Small intestine (tissue), 7 donors: ENCODE results near the gene CD2. TPM values are rescaled to one million over a fixed set of nuclear protein-coding genes. Genes with fewer than 3 reads are reported as not detected.

Source experiments
- DNase-seq, 2 donors: peaks; one replicate each; pipeline versions ENCODE4 v3.0.0 to v3.0.0-alpha.2; 2013
- FAIRE-seq: peaks from 2 replicates; lab custom pipeline; 2012; peaks lifted over from hg19 to GRCh38; lab: Jason Lieb, UNC
- H3K27ac ChIP-seq, 3 donors: one replicate each; pipeline ENCODE4 v1.5.1; 2013; ENCODE audit warnings: low read length in 2 of 3, mild to moderate bottlenecking in 2 of 3, control low read depth in 1 of 3, inconsistent platforms in 1 of 3, low read depth in 1 of 3, moderate library complexity in 1 of 3
- H3K27me3 ChIP-seq, 3 donors: one replicate each; pipeline ENCODE4 v1.6.1; 2013; ENCODE audit warnings: low read length in 3 of 3, inconsistent platforms in 1 of 3; ENCODE audit not compliant: control insufficient read depth in 3 of 3, insufficient read depth in 3 of 3
- H3K36me3 ChIP-seq, 3 donors: one replicate each; pipeline ENCODE4 v1.6.1; 2013; ENCODE audit warnings: low read length in 3 of 3, inconsistent platforms in 1 of 3, low read depth in 1 of 3, mild to moderate bottlenecking in 1 of 3, moderate library complexity in 1 of 3; ENCODE audit not compliant: control insufficient read depth in 3 of 3, insufficient read depth in 2 of 3
- H3K4me1 ChIP-seq, 3 donors: one replicate each; pipeline ENCODE4 v1.6.1; 2013; ENCODE audit warnings: low read length in 2 of 3, inconsistent platforms in 1 of 3, low read depth in 1 of 3, mild to moderate bottlenecking in 1 of 3, moderate library complexity in 1 of 3; ENCODE audit not compliant: control insufficient read depth in 3 of 3, insufficient read depth in 2 of 3
- H3K4me3 ChIP-seq, 3 donors: one replicate each; pipeline ENCODE4 v1.5.1; 2013; ENCODE audit warnings: low read length in 3 of 3, control low read depth in 1 of 3, inconsistent platforms in 1 of 3, low read depth in 1 of 3, mild to moderate bottlenecking in 1 of 3, moderate library complexity in 1 of 3
- H3K9me3 ChIP-seq, 2 donors: one replicate each; pipeline ENCODE4 v1.6.1; 2013; ENCODE audit warnings: low read depth in 1 of 2, low read length in 1 of 2; ENCODE audit not compliant: control insufficient read depth in 2 of 2, insufficient read depth in 1 of 2
- WGBS, 3 donors: extraction: QIAGEN DNeasy Blood & Tissue Kit; methylation state at CpG; one replicate each; pipeline ENCODE4 v1.1.7; 2013; 5-methylcytosine and 5-hydroxymethylcytosine counted together
- polyA plus RNA-seq, 4 donors: library from polyadenylated mRNA; stranded (reverse) in 3 of 4; unstranded in 1 of 4; fragments of 200-250 nt in 3 of 4; fragments of 120-200 nt in 1 of 4; gene quantifications; one replicate each; pipeline versions ENCODE4 v1.2.1 to v1.2.3, GENCODE V29; 2013
- donor health status: healthy with polysubstance abuse.
- donor health status: control.
- donor health status: control.
- donor health status: Bipolar disorder and iron deficiency.
- donor health status: healthy.

The CD2 gene
- polyA plus RNA-seq, 4 donors: 2.1 to 14.9 (median 5.1) TPM

DNA sequence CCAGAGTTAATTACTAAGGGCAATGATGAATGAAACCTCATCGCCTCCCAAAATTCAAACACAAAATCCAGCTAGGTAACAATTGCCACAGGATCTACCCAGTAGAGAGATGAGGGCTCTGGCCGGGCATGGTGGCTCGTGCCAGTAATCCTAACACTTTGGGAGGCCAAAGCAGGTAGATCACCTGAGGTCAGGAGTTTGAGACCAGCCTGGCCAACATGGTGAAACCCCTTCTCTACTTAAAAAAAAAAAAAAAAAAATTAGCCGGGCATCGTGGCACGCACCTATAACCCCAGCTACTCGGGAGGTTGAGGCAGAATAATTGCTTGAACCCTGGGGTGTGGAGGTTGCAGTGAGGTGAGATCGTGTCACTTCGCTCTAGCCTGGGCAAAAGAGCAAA, 15.8 kb downstream of the CD2 start:
- no peaks in the 10 kb centered on the region for H3K4me1 ChIP-seq
- H3K9me3 ChIP-seq: peaks cover 0 to 8% of the 10 kb centered on the region in 2 donors
- DNase-seq (no peak), FAIRE-seq (no peak)
- no peaks in the 10 kb centered on the region for H3K27me3 ChIP-seq
- no peaks in the 10 kb centered on the region for H3K36me3 ChIP-seq
- 75 to 90% (median 76%) methylated on average over 9 of the region's 9 CpGs for WGBS, 3 donors
- H3K4me3 ChIP-seq: no peak overlapping the region
- peak overlapping the region in 1 of 3 donors; percentile 57 for H3K27ac ChIP-seq

DNA sequence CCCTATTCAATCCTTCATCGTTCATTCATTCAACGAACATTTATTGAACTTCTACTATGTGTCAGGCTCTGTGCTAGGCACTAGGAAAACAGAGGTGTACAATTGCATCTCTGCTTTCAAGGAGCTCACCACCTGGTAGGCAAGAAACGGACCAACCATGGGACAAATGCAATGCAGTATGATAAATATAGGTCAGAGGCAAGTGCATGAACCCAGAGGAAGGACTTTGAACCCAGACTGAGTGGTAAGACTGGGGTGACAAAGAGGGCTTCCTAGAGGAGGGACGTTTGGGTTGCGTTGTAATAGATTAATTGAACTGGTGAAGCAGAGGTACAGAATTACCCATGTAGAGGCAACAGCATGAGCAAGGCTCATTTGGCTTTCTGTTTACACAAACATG, 16.4 kb downstream of the CD2 start:
- peaks cover 0 to 14% of the 10 kb centered on the region in 2 donors for H3K9me3 ChIP-seq
- DNase-seq (peak; percentile 19 to 48), FAIRE-seq (no peak)
- no peaks in the 10 kb centered on the region for H3K36me3 ChIP-seq
- H3K27me3 ChIP-seq: no peaks in the 10 kb centered on the region
- H3K4me1 ChIP-seq: no peaks in the 10 kb centered on the region
- H3K27ac ChIP-seq: peak overlapping the region in 2 of 3 donors; percentile 5 to 57
- no peak overlapping the region for H3K4me3 ChIP-seq
- WGBS, 3 donors: 37 to 56% (median 41%) methylated on average over 5 of the region's 5 CpGs

DNA sequence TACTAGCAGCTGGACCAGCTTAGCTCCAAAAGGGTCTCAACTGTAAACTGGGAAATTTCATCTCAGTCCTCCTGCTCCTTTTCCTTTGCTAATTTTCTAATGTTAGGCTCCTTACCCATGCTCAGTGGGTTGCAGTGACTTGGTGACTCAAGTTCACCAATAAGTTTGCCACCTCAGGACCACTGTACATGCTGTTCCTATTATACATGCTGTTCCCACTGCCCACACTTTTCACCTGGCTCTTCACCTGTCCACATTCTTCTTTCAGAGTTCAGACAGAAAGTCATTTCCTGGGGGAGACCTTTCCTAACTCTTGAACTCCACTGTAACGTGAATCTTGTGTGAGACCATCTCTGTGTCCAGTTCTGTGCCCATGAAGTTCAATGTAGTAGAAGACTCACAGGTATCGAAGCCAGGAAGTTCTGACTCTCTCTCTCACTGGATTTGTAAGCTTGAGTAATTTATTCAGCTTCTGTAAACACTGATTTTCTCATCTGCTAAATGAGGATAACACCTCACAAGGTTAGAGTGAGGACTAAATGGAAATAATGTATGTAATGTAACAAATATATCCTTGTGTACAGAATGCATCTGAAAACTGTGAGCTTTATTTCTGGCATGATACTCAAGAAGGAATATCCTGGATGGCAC, 17.9 kb downstream of the CD2 start:
- DNase-seq: no peak
- H3K9me3 ChIP-seq: peaks cover 0 to 16% of the 10 kb centered on the region in 2 donors
- 77 to 89% (median 79%) methylated on average over 2 of the region's 2 CpGs for WGBS, 3 donors
- no peaks in the 10 kb centered on the region for H3K36me3 ChIP-seq
- FAIRE-seq: no peak
- H3K4me3 ChIP-seq: no peak overlapping the region
- no peaks in the 10 kb centered on the region for H3K4me1 ChIP-seq
- no peaks in the 10 kb centered on the region for H3K27me3 ChIP-seq
- peak overlapping the region in 1 of 3 donors; percentile 2 for H3K27ac ChIP-seq

DNA sequence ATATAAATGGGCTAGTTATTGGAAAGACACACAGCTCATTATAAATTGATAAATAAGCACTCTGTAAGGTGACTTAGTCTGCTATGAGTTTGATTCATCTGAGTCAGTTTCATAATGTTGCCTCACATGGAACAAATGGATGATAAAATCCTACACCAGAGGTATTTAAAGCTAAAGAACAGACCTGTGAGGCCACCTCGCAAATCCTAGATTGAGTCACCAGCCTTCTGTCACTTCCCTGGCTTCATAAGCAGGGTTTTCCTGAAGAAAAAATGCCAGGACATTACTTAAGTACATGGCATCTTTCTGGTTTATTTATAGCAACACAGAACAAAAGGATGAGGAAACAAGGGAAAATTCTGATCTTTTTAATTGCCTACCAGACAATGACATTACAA, 18.4 kb downstream of the CD2 start:
- DNase-seq: no peak
- Histone ChIP-seq H3K27ac (no peak overlapping the region), H3K27me3 (no peaks in the 10 kb centered on the region), H3K4me3 (no peak overlapping the region), H3K36me3 (no peaks in the 10 kb centered on the region), H3K9me3 (peaks cover 0 to 16% of the 10 kb centered on the region in 2 donors), H3K4me1 (no peaks in the 10 kb centered on the region)
- 68 to 91% (median 79%) methylated on average over 1 of the region's 1 CpG for WGBS, 3 donors
- FAIRE-seq: no peak

DNA sequence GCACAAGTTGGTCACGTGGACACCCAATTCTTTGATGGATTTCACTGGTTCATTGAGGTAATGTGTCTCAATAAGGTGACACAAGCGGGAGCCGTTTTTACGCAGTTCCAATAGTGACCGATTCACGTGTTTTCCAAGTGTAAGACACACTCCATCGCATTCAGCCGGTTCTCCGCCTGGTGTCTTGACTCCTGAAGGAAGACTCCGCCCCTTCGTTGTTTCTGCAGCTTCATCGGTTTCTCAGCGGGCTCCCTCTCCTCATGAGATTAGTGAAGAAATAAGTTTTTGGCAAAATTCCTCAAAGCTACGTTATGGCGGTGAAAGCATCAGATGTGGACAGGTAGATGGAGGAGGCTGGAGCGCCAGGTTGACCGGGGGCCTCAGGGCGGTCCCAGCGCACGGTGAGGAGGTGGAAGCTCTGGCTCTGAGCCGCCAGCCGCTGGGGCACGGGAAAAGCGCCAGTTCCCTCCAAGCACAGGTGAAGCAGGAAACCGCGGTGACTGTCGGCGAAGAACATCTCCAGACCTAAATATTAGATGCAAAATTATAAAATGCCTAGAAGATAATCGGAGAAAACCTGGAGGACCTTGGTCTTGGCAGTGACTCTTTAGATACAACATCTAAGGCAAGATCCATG, 21.0 kb downstream of the CD2 start:
- 83 to 89% (median 83%) methylated on average over 29 of the region's 29 CpGs for WGBS, 3 donors
- FAIRE-seq: no peak
- Histone ChIP-seq H3K36me3 (no peaks in the 10 kb centered on the region), H3K9me3 (peaks cover 0 to 16% of the 10 kb centered on the region in 2 donors), H3K4me1 (no peaks in the 10 kb centered on the region), H3K27ac (no peak overlapping the region), H3K4me3 (no peak overlapping the region), H3K27me3 (no peaks in the 10 kb centered on the region)
- no peak for DNase-seq

DNA sequence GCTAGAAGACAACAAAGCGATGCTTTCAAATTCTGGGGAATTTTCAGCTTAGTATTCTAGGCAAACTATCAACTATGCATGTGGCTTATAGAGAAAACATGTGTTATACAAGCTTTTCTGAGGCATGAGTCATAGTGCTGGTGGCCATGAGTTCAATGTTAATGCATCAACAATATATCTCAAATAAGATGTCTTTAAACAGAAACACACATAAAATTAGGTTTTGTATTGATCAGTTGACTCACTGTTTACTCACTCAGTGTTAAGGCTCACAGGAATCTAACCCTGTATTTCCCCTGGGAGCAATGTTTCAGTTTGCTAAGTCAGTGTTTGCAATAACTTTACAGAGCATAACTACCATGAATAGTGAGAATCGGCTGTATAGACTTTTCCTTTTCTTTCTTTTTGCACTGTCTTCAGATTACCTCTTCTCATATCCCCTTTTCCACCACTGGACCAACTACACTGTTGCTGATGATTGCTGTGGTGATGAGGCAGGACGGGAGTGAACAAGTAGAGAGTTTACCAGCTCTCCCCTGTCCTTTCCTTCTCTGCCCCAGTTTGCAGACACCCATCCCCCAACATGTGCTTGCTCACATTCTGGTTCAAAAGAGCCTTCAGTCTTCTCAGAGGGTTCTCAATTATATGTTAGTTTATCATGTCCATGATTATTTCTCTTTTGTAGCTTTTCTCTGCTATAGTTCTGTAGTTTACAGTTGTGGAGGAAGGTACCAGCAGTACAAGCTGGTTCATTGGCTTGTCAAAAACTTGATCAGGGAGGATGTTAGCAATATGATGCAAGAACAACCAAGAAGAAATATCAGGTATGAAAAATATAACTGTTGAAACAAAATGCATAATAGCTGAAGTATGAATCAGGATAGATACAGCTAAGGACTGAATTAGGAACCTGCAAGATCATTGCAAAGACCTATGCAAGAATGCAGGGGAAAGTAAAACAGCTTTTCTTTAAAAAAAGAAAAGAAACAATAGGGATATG, 23.9 kb downstream of the CD2 start:
- no peak for DNase-seq
- WGBS, 3 donors: 52 to 58% (median 58%) methylated on average over 3 of the region's 3 CpGs
- no peak overlapping the region for H3K4me3 ChIP-seq
- H3K9me3 ChIP-seq: peaks cover 0 to 16% of the 10 kb centered on the region in 2 donors
- H3K27ac ChIP-seq: no peak overlapping the region
- no peak for FAIRE-seq
- H3K4me1 ChIP-seq: no peaks in the 10 kb centered on the region
- H3K27me3 ChIP-seq: no peaks in the 10 kb centered on the region
- H3K36me3 ChIP-seq: no peaks in the 10 kb centered on the region

DNA sequence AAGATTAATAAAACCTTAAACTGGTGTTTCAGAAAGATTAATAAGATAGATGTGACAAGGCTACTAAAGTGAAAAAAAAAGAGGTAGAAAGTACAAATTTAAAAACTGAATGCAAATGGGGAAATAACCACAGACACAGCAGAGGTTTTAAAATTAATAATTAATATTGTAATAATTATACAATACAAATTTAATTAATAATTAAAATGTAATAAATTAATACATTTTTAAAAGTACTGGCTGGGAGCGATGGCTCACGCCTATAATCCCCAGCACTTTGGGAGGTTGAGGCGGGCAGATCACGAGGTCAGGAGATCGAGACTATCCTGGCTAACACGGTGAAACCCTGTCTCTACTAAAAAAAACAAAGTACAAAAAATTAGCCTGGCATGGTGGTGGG, 26.8 kb downstream of the CD2 start:
- Histone ChIP-seq H3K4me1 (no peaks in the 10 kb centered on the region), H3K27me3 (no peaks in the 10 kb centered on the region), H3K36me3 (no peaks in the 10 kb centered on the region), H3K9me3 (peaks cover 0 to 15% of the 10 kb centered on the region in 2 donors), H3K4me3 (no peak overlapping the region), H3K27ac (no peak overlapping the region)
- FAIRE-seq (no peak), DNase-seq (no peak)
- WGBS, 3 donors: 97 to 99% (median 98%) methylated on average over 6 of the region's 6 CpGs

DNA sequence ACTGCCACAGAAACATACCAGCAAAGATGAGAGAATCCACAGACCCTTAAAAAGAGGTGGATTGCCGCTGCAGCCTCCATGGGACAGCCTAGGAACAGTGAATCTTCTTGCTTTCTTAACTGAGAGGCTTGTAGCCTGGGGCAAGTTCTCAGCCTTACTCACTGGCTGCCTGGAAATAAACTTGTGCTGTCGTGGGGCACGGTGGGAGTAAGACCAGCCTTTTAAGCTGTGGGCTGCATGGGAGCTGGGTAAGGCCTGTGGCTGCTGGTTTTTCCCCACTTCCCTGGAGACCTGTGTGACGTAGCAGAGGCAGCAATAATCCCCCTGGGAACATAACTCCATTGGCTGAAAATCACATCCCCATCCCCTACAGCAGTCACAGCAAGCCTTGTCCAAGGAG, 30.8 kb downstream of the CD2 start:
- Histone ChIP-seq H3K4me1 (no peaks in the 10 kb centered on the region), H3K27ac (no peak overlapping the region), H3K4me3 (no peak overlapping the region), H3K9me3 (peaks cover 0 to 10% of the 10 kb centered on the region in 2 donors), H3K36me3 (no peaks in the 10 kb centered on the region), H3K27me3 (no peaks in the 10 kb centered on the region)
- FAIRE-seq (no peak), DNase-seq (no peak)
- WGBS, 3 donors: 86 to 89% (median 87%) methylated on average over 4 of the region's 4 CpGs
